PFSK-1 (cell line): Measurements from ENCODE around the gene CDK10.

Source experiments
- FOXP2 ChIP-seq: optimal IDR thresholded peaks from 2 replicates; pipeline ENCODE3; 2011; ENCODE audit warnings: borderline replicate concordance, control low read depth, inconsistent platforms; ENCODE audit not compliant: insufficient read depth; ENCODE audit errors: extremely low read length, extremely low read depth
- POLR2AphosphoS5 ChIP-seq: IDR thresholded peaks from 2 replicates; pipeline ENCODE4 v1.6.1; 2012; ENCODE audit warnings: low read depth, mild to moderate bottlenecking, control low read depth, low read length, moderate library complexity
- REST ChIP-seq, 2 experiments: IDR thresholded peaks; 2 replicates each; pipeline versions ENCODE4 v1.6.1 to v1.8.0; 2011 to 2012; ENCODE audit warnings: low read depth in 2 of 2, low read length in 2 of 2, control low read depth in 1 of 2, inconsistent platforms in 1 of 2, mild to moderate bottlenecking in 1 of 2, moderate library complexity in 1 of 2; ENCODE audit not compliant: insufficient read depth in 1 of 2
- SIN3A ChIP-seq: IDR thresholded peaks from 2 replicates; pipeline ENCODE4 v1.6.1; 2012; ENCODE audit warnings: mild to moderate bottlenecking, low read length, moderate library complexity, borderline replicate concordance; ENCODE audit not compliant: insufficient read depth
- TAF1 ChIP-seq: IDR thresholded peaks from 2 replicates; pipeline ENCODE4 v1.6.1; 2012; ENCODE audit warnings: low read length, control low read depth, borderline replicate concordance; ENCODE audit not compliant: insufficient read depth

Gene CDK10

GRCh38 chr16:89672177-89672941 is 14.1 kb upstream of the CDK10 start:
- TF ChIP-seq SIN3A, result no peak
- no peak for TF ChIP-seq REST (IDR thresholded peaks at IDR 0.05; ENCODE audit: insufficient read depth in 1 of 2, low read depth in 2 of 2, low read length in 2 of 2)
- TF ChIP-seq TAF1, result no peak
- TF ChIP-seq FOXP2, result no peak
- no peak for TF ChIP-seq POLR2AphosphoS5

- TF ChIP-seq TAF1 (no peak), REST (IDR thresholded peaks at IDR 0.05; ENCODE audit: insufficient read depth in 1 of 2, low read depth in 2 of 2, low read length in 2 of 2) (no peak), FOXP2 (no peak), SIN3A (no peak)
Observed at GRCh38 chr16:89678258-89678657, 8.2 kb upstream of the CDK10 start.

DNA sequence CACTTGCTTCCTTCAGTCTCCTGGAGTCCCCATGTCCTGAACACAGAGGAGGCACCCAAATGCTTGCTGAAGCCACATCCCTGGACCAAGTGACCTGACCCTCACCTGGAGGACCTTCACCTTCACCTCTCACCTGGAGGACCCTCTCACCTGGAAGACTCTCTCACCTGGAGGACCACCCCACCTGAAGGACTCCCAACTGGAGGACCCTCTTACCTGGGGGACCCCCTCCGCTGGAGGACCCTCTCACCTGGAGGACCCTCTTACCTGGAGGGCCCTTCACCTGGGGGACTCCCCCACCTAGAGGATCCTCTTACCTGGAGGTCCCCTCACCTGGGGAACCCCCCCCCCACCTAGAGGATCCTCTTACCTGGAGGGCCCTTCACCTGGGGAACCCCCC is 573 bp upstream of the CDK10 start:
- TF ChIP-seq TAF1 (no peak), REST (IDR thresholded peaks at IDR 0.05; ENCODE audit: insufficient read depth in 1 of 2, low read depth in 2 of 2, low read length in 2 of 2) (no peak), FOXP2 (no peak), POLR2AphosphoS5 (no peak), SIN3A (no peak)

GRCh38 chr16:89687092-89687940 is 827 bp downstream of the CDK10 start:
- no peak for TF ChIP-seq SIN3A
- TF ChIP-seq REST (IDR thresholded peaks at IDR 0.05; ENCODE audit: insufficient read depth in 1 of 2, low read depth in 2 of 2, low read length in 2 of 2), result no peak
- no peak for TF ChIP-seq TAF1
- TF ChIP-seq POLR2AphosphoS5, result no peak
- TF ChIP-seq FOXP2, result no peak
